ENCODE measurements around the gene CGB3. TPM values are rescaled to one million over a fixed set of nuclear protein-coding genes. Genes with fewer than 3 reads are reported as not detected.

CGB3 gene
- total and polyA plus RNA-seq, 10 of the 15 experiments (the other 5 are each of a cell fraction or from before 2014, with no cell fraction given): not detected

DNA sequence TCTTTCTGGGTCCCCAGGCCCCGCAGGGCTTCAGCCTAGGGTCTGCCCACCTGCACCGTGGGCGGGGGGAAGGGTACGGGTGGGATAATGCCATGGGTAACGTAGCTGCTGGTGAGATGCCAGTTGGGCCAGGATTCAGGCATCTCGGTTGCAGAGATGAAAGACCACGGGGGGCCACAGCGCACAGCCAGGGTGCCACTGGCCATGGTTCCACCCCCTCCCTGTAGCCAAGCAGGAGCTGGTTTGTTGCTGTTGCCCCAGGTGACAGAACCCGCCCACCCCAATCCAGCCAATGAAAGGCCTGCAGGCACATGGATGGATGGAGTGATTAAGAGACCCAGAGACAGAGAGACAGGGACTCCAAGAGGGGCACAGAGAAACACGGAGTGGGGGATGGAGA, 34.4 kb upstream of the CGB3 start:
- TF ChIP-seq NR2F1 (conservative IDR thresholded peaks at IDR 0.05) (no peak), SMAD1 (IDR thresholded peaks at IDR 0.05; ENCODE audit: low read depth, partially characterized antibody) (no peak), NFIC (IDR thresholded peaks at IDR 0.05; ENCODE audit: low read depth, low read length) (no peak), SP1 (IDR thresholded peaks at IDR 0.05; ENCODE audit: low read depth, low read length) (no peak), NR2C2 (IDR thresholded peaks at IDR 0.05; ENCODE audit: borderline replicate concordance, control insufficient read depth, insufficient read length, low read depth) (no peak), ZNF274 (IDR thresholded peaks at IDR 0.05; ENCODE audit: insufficient read depth, insufficient read length) (no peak), SREBF1 (IDR thresholded peaks at IDR 0.05; ENCODE audit: low read length) (no peak)
- TF ChIP-seq, protein P1, sequence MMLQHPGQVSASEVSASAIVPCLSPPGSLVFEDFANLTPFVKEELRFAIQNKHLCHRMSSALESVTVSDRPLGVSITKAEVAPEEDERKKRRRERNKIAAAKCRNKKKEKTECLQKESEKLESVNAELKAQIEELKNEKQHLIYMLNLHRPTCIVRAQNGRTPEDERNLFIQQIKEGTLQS (IDR thresholded peaks at IDR 0.05; ENCODE audit: borderline replicate concordance, extremely low read depth, low read depth, low read length): no peak
- no peak overlapping the region for H3K4me2 ChIP-seq (ENCODE audit: control insufficient read depth, insufficient read depth)

More for the DNA sequence above, 34.4 kb upstream of the CGB3 start:
- no peaks in the 10 kb centered on the region for H3K79me2 ChIP-seq (ENCODE audit: control insufficient read depth, insufficient read depth, low read length)
- intact Hi-C loops (cut with micrococcal nuclease; ENCODE audit: unreplicated experiment) (no loop called here), in situ Hi-C loops (cut with MboI) (no loop called here)
- H3K4me3 ChIP-seq: no peak overlapping the region
- ChIA-PET SMC1A (ENCODE audit: uncharacterized antibody, unreplicated experiment) (no interaction called here), POLR2A (no interaction called here), CTCF (interaction anchor here (1.2 kb wide), 1 partner anchor 48 kb away, joined by 3 read pairs; no protein-coding TSS in a partner anchor), RAD21 (ENCODE audit: unreplicated experiment) (no interaction called here)
- H2AFZ ChIP-seq (ENCODE audit: control insufficient read depth, low read depth, low read length): no peak overlapping the region
- H3K27me3 ChIP-seq (replicated peaks in 1 of 2; ENCODE audit: control insufficient read depth in 2 of 2, insufficient read depth in 2 of 2, low read length in 1 of 2): peaks cover 3 to 16% of the 10 kb centered on the region in 2 experiments; a peak in 3 of 4 replicates
- ATAC-seq (peak; percentile 37; the same call in 2 of the 3 replicates), DNase-seq (ENCODE audit: low read depth, low spot score) (no peak), FAIRE-seq (no peak)
- no TSS peak for BruUV-seq (replicated peaks)
- H3K9ac ChIP-seq (ENCODE audit: control insufficient read depth, insufficient read depth, low read length): no peak overlapping the region
- no peaks in the 10 kb centered on the region for H3K36me3 ChIP-seq (ENCODE audit: control insufficient read depth in 2 of 2, insufficient read depth in 2 of 2, low read length in 1 of 2)
- H3K9me3 ChIP-seq (replicated peaks; ENCODE audit: control insufficient read depth, insufficient read depth, low read length): no peaks in the 10 kb centered on the region
- H3K27ac ChIP-seq (ENCODE audit: control insufficient read depth, insufficient read depth): no peak overlapping the region
- no peaks in the 10 kb centered on the region for H3K4me1 ChIP-seq (ENCODE audit: control insufficient read depth, insufficient read depth, low read length)
- WGBS (ENCODE audit: insufficient coverage, insufficient replicate concordance, low lambda C conversion rate, missing lambda C conversion rate): 37% methylated on average over 10 of the region's 10 CpGs
- no peaks in the 10 kb centered on the region for H4K20me1 ChIP-seq (ENCODE audit: control insufficient read depth, insufficient read depth)

Measured in GM12878 (cell line).